ENCODE data around the gene KIAA0408.

GRCh38 chr6:127462376-127462775 lies 3.2 kb upstream of the KIAA0408 start:
- TF ChIP-seq CTCF (IDR thresholded peaks at IDR 0.05): no peak
- no peak for TF ChIP-seq POLR2A (IDR thresholded peaks at IDR 0.05)
